ENCODE data around the gene GYPB.
"Not testable (repeated sequence)": the region's sequence is repeated elsewhere in the genome, so short reads cannot be mapped to it uniquely, and the experiment has no call there.

Gene GYPB

GRCh38 chr4:144014808-144015207, 4.4 kb downstream of the GYPB start:
- DNase-seq (ENCODE audit: low read depth in 3 of 3), result no peak

DNA sequence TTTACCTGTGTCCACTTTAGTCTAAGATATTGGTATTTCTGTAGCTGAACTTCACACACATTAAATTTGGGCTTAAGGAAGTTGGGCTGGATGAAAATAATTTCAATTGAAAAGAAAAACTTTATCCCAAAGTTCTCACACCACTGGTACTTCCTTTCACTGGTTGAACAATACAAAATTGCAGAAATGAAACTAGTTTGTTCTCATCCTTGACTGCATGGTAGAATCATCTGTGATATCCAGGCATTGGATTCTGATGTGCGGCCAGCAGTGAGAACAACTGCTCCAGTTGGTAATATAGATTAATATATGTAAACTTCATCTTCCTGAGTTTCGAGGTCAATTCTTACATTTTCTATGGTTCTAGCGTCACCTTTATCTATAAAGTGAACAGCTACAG, 10.6 kb downstream of the GYPB start:
- DNase-seq (ENCODE audit: low read depth in 3 of 3), result not testable (repeated sequence)

- DNase-seq (ENCODE audit: low read depth in 3 of 3), result not testable (repeated sequence)
Observed at GRCh38 chr4:144007960-144008359, 11.2 kb downstream of the GYPB start.

DNA sequence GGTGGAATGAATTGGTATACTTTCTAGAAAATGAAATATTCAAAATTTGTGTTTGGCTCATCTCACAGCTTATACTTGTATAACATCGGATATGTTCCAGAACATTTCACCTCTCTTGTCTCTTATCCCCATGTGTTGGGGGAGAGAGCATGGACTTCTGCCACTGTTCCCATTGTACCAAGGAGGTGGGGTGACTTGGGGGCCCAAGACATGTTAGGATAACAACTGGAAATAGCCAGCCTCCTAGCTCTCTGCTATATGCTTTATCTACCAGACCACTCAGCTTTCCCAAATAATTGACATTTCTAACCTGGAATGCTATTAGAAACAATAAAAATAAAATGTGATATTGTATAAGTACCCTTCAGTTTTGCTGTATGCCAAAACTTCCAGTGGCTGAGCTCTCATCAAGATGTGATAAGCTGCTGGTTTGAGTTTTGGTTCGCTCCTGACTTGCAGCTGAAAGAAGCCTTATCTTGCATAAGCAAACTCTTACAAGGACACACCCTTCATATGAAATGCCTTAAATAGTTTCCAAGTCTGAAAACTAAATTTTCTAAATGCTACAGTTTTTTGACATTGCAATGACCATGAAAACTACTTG, 12.9 kb downstream of the GYPB start:
- DNase-seq (ENCODE audit: low read depth in 3 of 3), result not testable (repeated sequence)

DNA sequence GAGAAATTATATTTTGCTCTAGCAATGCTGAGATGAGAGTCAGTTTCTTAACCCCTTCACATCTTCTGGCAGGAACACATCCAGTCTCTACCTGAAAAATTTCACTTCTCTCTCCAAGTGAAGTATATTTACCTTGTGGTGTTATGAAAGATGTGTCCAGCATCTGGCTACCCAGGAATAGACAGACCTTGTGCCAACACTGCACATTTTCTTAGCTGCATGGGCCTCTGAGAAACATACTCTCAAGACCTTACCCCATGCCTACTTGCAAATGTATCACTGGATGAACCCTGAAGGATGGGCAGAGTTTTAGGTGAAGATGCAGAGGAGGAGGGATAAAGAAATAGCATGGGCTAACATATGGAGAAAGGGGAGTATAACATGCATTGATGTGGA, 13.6 kb downstream of the GYPB start:
- not testable (repeated sequence) for DNase-seq (ENCODE audit: low read depth in 3 of 3)

DNA sequence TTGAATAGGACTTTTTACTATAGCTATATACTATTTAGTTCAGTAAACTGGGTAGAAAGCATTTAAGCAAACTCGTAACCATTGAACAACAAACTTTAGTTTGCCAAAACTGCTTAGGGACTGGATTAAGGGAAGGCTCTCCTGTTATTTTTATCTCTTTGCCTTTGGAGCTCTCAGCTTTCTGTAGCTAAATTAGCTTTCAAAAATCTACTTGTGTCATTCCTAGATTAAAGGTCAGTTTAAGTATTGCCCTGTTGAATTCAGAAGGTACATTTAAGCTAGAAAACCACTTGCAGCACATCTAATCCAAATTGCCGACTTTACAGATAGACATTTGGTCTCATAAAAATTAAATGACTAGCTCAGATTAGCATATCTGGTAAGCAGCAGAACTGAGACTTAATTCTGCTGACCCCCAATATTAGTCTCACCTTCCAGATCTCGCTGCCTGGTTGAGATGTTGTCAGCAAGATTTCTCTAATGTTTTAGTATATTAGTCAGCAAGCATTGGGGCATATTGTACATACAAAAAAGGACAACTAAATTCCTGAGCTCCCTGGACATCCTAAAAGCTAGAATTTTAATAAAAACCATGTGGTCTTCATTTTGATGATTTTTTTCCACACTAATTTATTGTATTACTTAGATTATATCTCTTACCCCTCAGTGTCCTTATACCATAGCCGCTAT, 14.2 kb downstream of the GYPB start:
- not testable (repeated sequence) for DNase-seq (ENCODE audit: low read depth in 3 of 3)

- DNase-seq (ENCODE audit: low read depth in 3 of 3), result not testable (repeated sequence)
Observed at GRCh38 chr4:144003890-144004265, 15.3 kb downstream of the GYPB start.

DNA sequence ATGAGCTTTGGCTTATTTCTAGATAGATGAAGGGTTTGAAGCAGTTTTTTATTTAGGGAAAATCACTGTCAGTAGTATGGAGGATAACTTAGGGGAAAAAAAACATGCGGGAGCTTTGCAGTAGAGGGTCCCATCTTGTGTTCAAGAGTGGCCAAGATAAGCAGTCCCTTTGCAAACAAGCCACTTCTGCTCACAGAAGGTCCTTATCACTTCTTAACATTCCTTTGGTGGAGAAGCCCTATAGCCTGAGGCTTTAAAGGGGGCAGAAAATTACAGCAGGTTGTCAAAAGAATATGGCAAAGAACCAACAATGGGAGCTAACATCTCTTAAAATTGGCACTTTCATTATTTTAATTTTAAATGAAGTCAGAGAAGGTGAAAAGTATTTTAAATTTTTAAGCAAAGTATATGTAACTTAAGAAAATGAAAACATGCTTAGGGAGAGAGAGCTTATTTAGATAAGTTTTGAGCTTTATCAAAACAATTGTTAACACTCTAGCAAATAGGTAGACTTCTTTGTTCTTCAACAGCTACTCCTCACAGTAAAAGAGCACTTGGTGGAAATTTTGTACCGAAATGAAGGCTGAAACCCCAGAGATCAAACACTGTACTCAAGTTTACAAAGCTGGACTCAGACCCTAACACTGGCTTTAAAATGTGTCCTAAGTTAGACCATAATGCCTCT, 15.8 kb downstream of the GYPB start:
- DNase-seq (ENCODE audit: low read depth in 3 of 3), result not testable (repeated sequence)

DNA sequence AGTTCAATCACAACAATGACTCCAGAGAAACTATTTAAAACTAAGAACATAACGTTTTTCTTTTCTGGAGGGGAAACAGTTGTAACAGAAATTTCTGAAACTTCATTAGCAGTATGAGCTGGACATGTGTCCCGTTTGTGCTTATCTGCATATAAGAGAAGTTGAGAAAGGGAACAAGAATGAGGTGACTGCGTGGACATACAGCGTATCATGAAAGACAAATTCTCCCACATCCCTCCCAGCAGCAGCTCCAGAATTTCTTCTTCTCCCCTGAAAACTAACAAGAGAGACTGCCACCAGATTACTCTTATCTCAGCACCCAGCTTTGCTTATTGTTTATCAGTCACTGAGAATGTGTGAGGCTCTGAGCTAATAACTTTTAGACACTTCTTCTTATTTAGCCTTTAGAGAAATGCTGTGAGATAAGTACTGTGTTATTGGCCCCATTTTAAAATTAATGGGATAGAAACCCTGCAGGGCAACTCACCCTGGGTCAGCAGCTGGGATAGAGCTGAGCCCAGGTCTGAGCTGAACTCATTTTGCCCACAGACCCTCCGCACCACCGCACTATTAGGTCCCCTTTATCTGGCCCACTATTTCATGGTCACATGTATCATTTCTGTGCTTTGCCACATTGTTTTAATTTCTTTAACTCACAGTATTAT, 18.7 kb downstream of the GYPB start:
- not testable (repeated sequence) for DNase-seq (ENCODE audit: low read depth in 3 of 3)

GRCh38 chr4:143996193-143996592, 23.0 kb downstream of the GYPB start:
- not testable (repeated sequence) for DNase-seq (ENCODE audit: low read depth in 3 of 3)

DNA sequence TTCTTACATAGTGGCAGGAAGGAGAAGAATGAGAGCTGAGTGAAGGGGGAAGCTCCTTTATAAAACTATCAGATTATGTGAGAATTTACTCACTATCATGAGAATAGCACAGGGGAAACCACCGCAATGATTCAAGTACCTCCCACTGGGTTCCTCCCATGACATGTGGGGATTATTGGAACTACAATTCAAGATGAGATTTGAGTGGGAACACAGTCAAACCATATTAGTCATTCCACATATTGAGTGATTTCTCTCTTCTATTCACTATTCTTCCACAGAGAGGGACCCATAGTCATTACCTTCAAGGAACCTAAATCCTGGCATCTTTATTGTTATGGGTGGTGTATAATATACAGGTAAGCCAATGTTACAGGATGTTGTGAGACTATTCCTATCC, 27.4 kb downstream of the GYPB start:
- DNase-seq (ENCODE audit: low read depth in 3 of 3), result not testable (repeated sequence)

- DNase-seq (ENCODE audit: low read depth in 3 of 3), result not testable (repeated sequence)
Observed at GRCh38 chr4:143990717-143991116, 28.5 kb downstream of the GYPB start.

- no peak for DNase-seq (ENCODE audit: low read depth in 3 of 3)
Observed at GRCh38 chr4:143986180-143986579, 33.0 kb downstream of the GYPB start.

- DNase-seq (ENCODE audit: low read depth in 3 of 3), result not testable (repeated sequence)
Observed at GRCh38 chr4:143980776-143981175, 38.4 kb downstream of the GYPB start.

DNA sequence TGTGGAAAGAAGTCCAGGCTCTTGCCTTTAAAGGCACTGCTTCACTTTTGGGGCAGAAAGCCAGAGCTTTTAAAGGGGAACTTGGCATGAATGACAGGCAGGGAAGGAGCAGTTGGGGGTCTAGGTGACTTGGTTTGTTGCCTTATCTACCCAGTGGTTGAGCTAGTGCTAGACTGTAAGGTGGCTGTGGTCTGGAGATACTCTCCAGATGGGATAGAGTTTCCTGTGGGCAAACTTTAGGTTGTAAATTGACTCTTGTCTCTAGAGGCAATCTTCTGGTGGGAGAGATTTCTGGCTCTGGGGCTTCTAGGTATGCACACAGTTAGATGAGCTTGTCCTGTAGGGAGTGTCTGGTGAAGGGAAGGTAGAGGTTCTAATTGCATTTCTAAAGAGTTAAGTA, 43.7 kb downstream of the GYPB start:
- DNase-seq (ENCODE audit: low read depth in 3 of 3), result not testable (repeated sequence)

- not testable (repeated sequence) for DNase-seq (ENCODE audit: low read depth in 3 of 3)
Observed at GRCh38 chr4:143974021-143974420, 45.2 kb downstream of the GYPB start.

DNA sequence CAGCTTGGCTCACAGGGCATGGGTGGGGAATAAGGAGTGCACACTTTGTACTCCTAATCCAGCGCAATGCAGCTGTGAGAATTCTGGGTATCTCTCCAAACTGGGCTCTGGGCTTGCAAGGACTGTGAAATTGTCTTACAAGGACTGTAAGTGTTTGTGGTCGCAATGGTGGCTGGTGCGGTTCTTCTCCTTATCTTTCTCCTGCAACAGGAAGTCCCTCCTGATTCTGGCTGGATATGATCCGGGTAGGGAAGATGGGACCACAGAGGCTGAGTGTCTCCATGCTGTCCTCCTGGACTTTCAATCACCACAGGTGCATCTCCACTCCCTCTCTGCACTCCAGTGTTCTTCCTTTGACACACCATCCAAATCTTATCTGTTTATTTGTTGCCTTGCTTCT, 58.1 kb downstream of the GYPB start:
- no peak for DNase-seq (ENCODE audit: low read depth in 3 of 3)

DNA sequence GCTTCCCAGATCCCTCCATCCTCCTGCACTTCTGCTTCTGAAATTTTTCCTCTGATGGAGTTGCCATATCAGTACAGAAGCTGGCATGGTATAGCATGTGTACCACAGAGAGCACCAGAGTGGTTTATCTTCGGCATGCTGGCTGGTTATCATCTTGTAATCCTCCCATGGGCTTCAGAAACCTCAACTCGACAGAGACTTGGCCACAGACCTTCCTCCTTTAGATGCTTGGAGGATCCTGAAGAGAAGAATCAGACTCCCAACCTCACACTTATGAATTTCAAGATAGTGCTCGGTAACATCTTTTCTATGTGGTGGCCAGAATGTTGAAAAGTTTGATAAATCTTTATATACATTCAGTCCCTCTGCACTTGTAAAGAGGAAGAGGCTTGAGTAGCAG, 63.9 kb downstream of the GYPB start:
- DNase-seq (ENCODE audit: low read depth in 3 of 3), result not testable (repeated sequence)

DNA sequence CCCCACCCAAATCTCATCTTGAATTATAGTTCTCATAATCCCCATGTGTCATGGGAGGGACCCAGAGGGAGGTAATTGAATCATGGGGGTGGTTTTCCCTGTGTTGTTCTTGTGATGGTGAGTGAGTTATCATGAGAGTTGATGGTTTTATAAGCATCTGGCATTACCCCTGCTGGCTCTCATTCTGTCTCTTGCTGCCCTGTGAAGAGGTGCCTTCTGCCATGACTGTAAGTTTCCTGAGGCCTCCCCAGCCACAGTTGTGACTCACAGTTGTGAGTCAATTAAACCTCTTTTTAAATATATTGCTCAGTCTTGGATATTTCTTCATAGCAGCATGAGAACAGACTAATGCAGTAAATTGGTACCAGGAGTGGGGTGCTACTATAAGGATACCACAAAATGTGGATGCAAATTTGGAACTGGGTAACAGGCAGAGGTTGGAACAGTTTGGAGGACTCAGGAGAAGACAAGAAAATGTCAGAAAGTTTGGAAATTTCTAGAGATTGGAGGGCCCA, 67.7 kb downstream of the GYPB start:
- not testable (repeated sequence) for DNase-seq (ENCODE audit: low read depth in 3 of 3)

DNA sequence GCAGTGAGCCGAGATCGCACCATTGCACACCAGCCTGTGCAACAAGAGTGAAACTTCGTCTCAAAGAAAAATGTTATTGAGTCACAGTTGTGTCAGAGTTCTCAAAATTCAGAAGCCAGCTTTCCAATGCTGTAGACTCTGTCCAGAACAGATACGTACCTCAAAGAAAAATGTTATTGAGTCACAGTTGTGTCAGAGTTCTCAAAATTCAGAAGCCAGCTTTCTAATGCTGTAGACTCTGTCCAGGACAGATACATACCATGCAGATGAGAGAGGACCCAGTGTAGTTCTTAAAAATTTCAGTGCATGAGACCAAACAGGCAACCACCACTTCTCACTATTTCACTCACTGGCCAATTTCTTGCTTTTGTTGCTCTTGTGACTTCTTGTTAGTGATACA, 68.2 kb downstream of the GYPB start:
- not testable (repeated sequence) for DNase-seq (ENCODE audit: low read depth in 3 of 3)

DNA sequence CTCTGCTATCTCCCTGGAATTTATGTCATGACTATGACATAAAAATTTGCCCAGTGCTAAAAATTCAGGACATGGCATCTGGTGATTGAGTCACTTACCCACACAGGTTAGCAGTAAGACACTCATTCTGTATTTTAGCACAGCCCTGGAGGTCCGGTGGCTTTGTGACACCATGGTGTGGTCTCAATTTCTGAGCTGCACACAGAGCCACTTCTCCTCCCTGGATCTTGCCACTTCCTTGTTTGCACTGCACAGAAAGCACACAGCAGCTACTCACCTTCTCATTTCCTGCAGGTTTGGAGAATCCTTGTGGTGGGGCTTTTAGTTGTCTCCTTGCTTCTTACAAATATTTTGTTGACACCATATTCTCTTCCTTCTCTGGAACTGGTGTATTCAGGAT, 69.0 kb downstream of the GYPB start:
- DNase-seq (ENCODE audit: low read depth in 3 of 3), result not testable (repeated sequence)

DNA sequence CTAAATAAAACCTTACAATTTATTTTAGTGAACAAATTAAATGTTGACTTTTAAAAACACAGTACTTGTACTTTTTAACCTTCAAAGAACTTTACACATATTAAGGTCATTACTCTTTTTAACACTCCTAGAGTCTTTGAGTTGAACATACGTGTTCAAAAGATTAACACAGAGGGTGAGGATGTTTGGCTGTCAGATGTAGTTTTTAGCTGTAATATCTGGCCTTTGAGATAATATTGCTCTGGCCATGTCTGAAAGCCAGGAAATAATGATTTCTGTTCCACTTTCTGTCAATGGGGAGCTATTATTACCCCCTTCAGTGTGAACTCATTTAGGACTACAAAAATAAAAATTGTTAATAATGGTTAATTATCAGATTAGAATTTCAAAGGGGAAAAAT, 71.7 kb downstream of the GYPB start:
- not testable (repeated sequence) for DNase-seq (ENCODE audit: low read depth in 3 of 3)
